Measurements from ENCODE around the gene APBB3. TPM values are rescaled to one million over a fixed set of nuclear protein-coding genes. Genes with fewer than 3 reads are reported as not detected.

The APBB3 gene
- total and polyA plus RNA-seq, 9 of the 15 experiments (the other 6 are each of a cell fraction or from before 2014, with no cell fraction given) = 0.17 to 24.3 (median 9.5) TPM

GRCh38 chr5:140609126-140609525, 44.7 kb upstream of the APBB3 start (continued):
- no peak for TF ChIP-seq ZNF407 (IDR thresholded peaks at IDR 0.05; ENCODE audit: low read depth)
- no peak for TF ChIP-seq CREB3 (tag; conservative IDR thresholded peaks at IDR 0.05; ENCODE audit: low read depth)
- TF ChIP-seq FOXK2 (conservative IDR thresholded peaks at IDR 0.05 in 1 of 2, IDR thresholded peaks at IDR 0.05 in 1 of 2; ENCODE audit: low read depth in 2 of 2) = no peak
- no peak for TF ChIP-seq EHMT2 (IDR thresholded peaks at IDR 0.05)
- TF ChIP-seq ETS2 (tag; IDR thresholded peaks at IDR 0.05; ENCODE audit: borderline replicate concordance, poor library complexity, severe bottlenecking) = no peak
- TF ChIP-seq HMGXB4 (CRISPR knock-in tag; IDR thresholded peaks at IDR 0.05) = no peak

Data from K562 (cell line).